Neural cell (in vitro differentiated cells): ENCODE results near the gene ROS1. TPM values are rescaled to one million over a fixed set of nuclear protein-coding genes. Genes with fewer than 3 reads are reported as not detected.

Experiments
- H2AFZ ChIP-seq: fragments of 200-600, 300-800 bp; sonication (generic), shearing (Covaris generic); 2 replicates; pipeline ENCODE4 v1.6.0; 2014; ENCODE audit warnings: low read depth, mild to moderate bottlenecking, antibody characterized with exemption, low read length, moderate library complexity
- H3F3A ChIP-seq: fragments of 200-600 bp; shearing (Covaris generic); 2 replicates; pipeline ENCODE4 v1.6.1; 2016; ENCODE audit warnings: mild to moderate bottlenecking, moderate library complexity, mixed read lengths, antibody characterized with exemption, low read length; ENCODE audit not compliant: insufficient read depth, poor library complexity, severe bottlenecking
- H3K27ac ChIP-seq: fragments of 200-600, 300-800 bp; sonication (generic), shearing (Covaris generic); 2 replicates; pipeline ENCODE4 v1.5.1; 2014; ENCODE audit warnings: mild to moderate bottlenecking, low read length, moderate library complexity
- H3K27me3 ChIP-seq: fragments of 300-800, 200-600 bp; sonication (generic), shearing (Covaris generic); 2 replicates; pipeline ENCODE4 v1.6.0; 2014; ENCODE audit warnings: mild to moderate bottlenecking, low read depth, low read length, moderate library complexity; ENCODE audit not compliant: insufficient read depth
- H3K36me3 ChIP-seq: fragments of 300-800, 200-600 bp; sonication (generic), shearing (Covaris generic); 2 replicates; pipeline ENCODE4 v1.5.1; 2014; ENCODE audit warnings: mild to moderate bottlenecking, antibody characterized with exemption, low read length, moderate library complexity; ENCODE audit not compliant: insufficient read depth
- H3K4me2 ChIP-seq: fragments of 300-800, 200-600 bp; sonication (generic), shearing (Covaris generic); 2 replicates; pipeline ENCODE4 v1.6.0; 2014; ENCODE audit warnings: mild to moderate bottlenecking, low read length
- H3K4me3 ChIP-seq: fragments of 300-800, 200-600 bp; sonication (generic), shearing (Covaris generic); 2 replicates; pipeline ENCODE4 v1.5.1; 2014; ENCODE audit warnings: mild to moderate bottlenecking, low read length, moderate library complexity
- H3K79me2 ChIP-seq: fragments of 200-600 bp; shearing (Covaris generic); replicated peaks from 2 replicates; pipeline ENCODE4 v1.6.0; 2014; ENCODE audit warnings: mild to moderate bottlenecking, low read length, moderate library complexity; ENCODE audit not compliant: insufficient read depth
- H3K9ac ChIP-seq: fragments of 300-800, 200-600 bp; sonication (generic), shearing (Covaris generic); 2 replicates; pipeline ENCODE4 v1.6.1; 2016; ENCODE audit warnings: mild to moderate bottlenecking, low read length, mixed read lengths
- H3K9me2 ChIP-seq: fragments of 200-600 bp; shearing (Covaris generic); 2 replicates; pipeline ENCODE4 v1.6.1; 2016; ENCODE audit warnings: mild to moderate bottlenecking, low read length, mixed read lengths; ENCODE audit not compliant: insufficient read depth
- H3K9me3 ChIP-seq: fragments of 200-600, 300-800 bp; sonication (generic), shearing (Covaris generic); 2 replicates; pipeline ENCODE4 v1.6.1; 2016; ENCODE audit warnings: mild to moderate bottlenecking, mixed run types, low read length, moderate library complexity, mixed read lengths
- H4K20me1 ChIP-seq: fragments of 200-600 bp; shearing (Covaris generic); 2 replicates; pipeline ENCODE4 v1.6.1; 2016; ENCODE audit warnings: mild to moderate bottlenecking, mixed run types; ENCODE audit not compliant: insufficient read depth
- EP300 ChIP-seq: fragments of 450-650 bp; conservative IDR thresholded peaks from 2 replicates; pipeline ENCODE4 v1.6.1; 2014; ENCODE audit warnings: antibody characterized with exemption, mild to moderate bottlenecking, moderate library complexity; ENCODE audit not compliant: poor library complexity, severe bottlenecking
- EZH2 ChIP-seq: fragments of 200-600, 300-800 bp; shearing (Covaris generic), sonication (generic); IDR thresholded peaks from 2 replicates; pipeline ENCODE4 v1.6.1; 2014; ENCODE audit warnings: antibody characterized with exemption, low read length, borderline replicate concordance, mild to moderate bottlenecking; ENCODE audit not compliant: insufficient read depth, poor library complexity, severe bottlenecking
- MXI1 ChIP-seq: fragments of 450-650 bp; conservative IDR thresholded peaks from 2 replicates; pipeline ENCODE4 v1.6.1; 2014; ENCODE audit warnings: antibody characterized with exemption, mild to moderate bottlenecking; ENCODE audit not compliant: poor library complexity, severe bottlenecking
- POLR2AphosphoS5 ChIP-seq: IDR thresholded peaks from 2 replicates; pipeline ENCODE4 v1.6.1; 2012
- RAD21 ChIP-seq: fragments of 450-650 bp; conservative IDR thresholded peaks from 2 replicates; pipeline ENCODE4 v1.6.1; 2014; ENCODE audit warnings: antibody characterized with exemption, mild to moderate bottlenecking, moderate library complexity
- REST ChIP-seq: IDR thresholded peaks from 2 replicates; pipeline ENCODE4 v1.6.1; 2012; ENCODE audit warnings: borderline replicate concordance
- SMC3 ChIP-seq: fragments of 450-650 bp; conservative IDR thresholded peaks from 2 replicates; pipeline ENCODE4 v1.6.1; 2014; ENCODE audit warnings: antibody characterized with exemption, mild to moderate bottlenecking, moderate library complexity; ENCODE audit not compliant: poor library complexity
- TAF1 ChIP-seq: IDR thresholded peaks from 2 replicates; pipeline ENCODE4 v1.6.1; 2012; ENCODE audit warnings: low read depth
- polyA plus RNA-seq: library from polyadenylated mRNA; depleted of rRNA; stranded (reverse); fragments of >200 nt; gene quantifications from 2 replicates; pipeline ENCODE4 v1.2.3, GENCODE V29; 2014
- TF ChIP-seq, protein P1 (sequence below): fragments of 450-650 bp; IDR thresholded peaks from 2 replicates; pipeline ENCODE4 v1.5.1; 2014; ENCODE audit warnings: antibody characterized with exemption, mild to moderate bottlenecking, moderate library complexity; ENCODE audit not compliant: poor library complexity, severe bottlenecking

ROS1 gene
- polyA plus RNA-seq, 1 donor from 2014 or later: not detected

DNA sequence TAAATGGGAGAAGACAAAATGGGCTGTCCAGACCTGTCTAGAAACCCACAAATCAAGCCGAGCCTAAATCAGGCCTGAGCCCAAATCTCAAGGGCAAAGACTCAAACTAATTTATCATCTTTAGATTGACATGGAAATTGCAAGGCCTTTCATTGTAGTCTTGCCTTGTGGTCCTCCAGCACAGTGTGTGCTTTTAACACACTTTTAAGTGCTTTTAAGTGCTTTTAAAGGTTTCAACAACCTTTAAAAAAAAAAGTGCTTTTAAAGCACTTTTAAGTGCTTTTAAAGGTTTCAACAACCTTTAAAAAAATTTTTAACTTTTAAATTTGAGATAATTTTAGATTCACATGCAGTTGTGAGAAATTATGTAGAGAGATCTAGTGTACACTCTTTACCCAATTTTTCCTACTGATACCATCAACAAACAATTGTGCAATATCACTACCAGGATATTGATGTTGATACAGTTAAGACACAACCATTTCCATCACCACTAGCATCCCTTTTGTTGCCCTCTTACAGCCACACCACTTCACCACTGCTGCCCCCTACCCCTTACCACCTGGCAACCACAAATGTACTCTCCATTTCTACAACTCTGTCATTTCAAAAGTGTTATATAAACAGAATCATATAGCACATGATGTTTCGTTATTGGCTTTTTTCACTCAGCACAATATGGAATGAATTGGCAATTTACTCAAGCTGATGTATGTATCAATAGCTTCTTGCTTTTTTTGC is 33.6 kb upstream of the ROS1 start:
- no peaks in the 10 kb centered on the region for H3K79me2 ChIP-seq
- TF ChIP-seq REST (no peak), SMC3 (no peak), POLR2AphosphoS5 (no peak), EP300 (no peak), TAF1 (no peak), RAD21 (no peak), EZH2 (no peak), MXI1 (no peak)
- TF ChIP-seq, protein P1, sequence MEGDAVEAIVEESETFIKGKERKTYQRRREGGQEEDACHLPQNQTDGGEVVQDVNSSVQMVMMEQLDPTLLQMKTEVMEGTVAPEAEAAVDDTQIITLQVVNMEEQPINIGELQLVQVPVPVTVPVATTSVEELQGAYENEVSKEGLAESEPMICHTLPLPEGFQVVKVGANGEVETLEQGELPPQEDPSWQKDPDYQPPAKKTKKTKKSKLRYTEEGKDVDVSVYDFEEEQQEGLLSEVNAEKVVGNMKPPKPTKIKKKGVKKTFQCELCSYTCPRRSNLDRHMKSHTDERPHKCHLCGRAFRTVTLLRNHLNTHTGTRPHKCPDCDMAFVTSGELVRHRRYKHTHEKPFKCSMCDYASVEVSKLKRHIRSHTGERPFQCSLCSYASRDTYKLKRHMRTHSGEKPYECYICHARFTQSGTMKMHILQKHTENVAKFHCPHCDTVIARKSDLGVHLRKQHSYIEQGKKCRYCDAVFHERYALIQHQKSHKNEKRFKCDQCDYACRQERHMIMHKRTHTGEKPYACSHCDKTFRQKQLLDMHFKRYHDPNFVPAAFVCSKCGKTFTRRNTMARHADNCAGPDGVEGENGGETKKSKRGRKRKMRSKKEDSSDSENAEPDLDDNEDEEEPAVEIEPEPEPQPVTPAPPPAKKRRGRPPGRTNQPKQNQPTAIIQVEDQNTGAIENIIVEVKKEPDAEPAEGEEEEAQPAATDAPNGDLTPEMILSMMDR: no peak
- no peak overlapping the region for H3K4me3 ChIP-seq
- no peaks in the 10 kb centered on the region for H3K9me2 ChIP-seq
- no peak overlapping the region for H3K27ac ChIP-seq
- H3K4me2 ChIP-seq: no peak overlapping the region
- no peak overlapping the region for H3K9ac ChIP-seq
- no peaks in the 10 kb centered on the region for H4K20me1 ChIP-seq
- no peaks in the 10 kb centered on the region for H3K27me3 ChIP-seq
- no peaks in the 10 kb centered on the region for H3F3A ChIP-seq
- no peak overlapping the region for H2AFZ ChIP-seq
- H3K36me3 ChIP-seq: no peaks in the 10 kb centered on the region
- H3K9me3 ChIP-seq: no peaks in the 10 kb centered on the region

DNA sequence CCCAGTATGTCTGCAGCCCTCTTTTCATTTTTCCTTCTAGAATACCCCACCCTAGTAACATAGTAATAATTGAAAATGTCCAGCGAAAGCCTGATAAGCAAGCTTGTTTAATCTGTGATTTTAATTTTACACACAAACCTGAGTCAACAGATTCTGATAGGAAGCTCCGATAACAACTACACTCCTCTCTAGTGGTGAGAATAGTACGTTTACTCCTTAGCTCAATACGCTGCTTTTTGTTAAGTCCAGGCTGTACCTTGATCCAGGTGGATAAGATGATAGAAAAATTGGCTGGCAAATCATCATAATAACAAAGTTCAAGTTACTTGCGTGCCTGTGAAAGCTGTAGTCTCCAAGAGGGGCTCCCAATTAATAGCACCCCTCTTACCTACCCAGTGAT is 31.3 kb upstream of the ROS1 start:
- Histone ChIP-seq H3K4me2 (no peak overlapping the region), H3K9me3 (no peaks in the 10 kb centered on the region), H3K79me2 (no peaks in the 10 kb centered on the region), H2AFZ (no peak overlapping the region), H4K20me1 (no peaks in the 10 kb centered on the region), H3K27me3 (no peaks in the 10 kb centered on the region), H3K9ac (no peak overlapping the region), H3K4me3 (no peak overlapping the region), H3F3A (no peaks in the 10 kb centered on the region), H3K27ac (no peak overlapping the region), H3K36me3 (no peaks in the 10 kb centered on the region), H3K9me2 (no peaks in the 10 kb centered on the region)
- TF ChIP-seq, protein P1: no peak
- no peak for TF ChIP-seq POLR2AphosphoS5
